GM10847 (cell line): Measurements from ENCODE around the gene PFKFB3.

Source experiments
- POLR2A ChIP-seq: IDR thresholded peaks from 2 replicates; pipeline ENCODE4 v1.6.1; 2011; ENCODE audit not compliant: insufficient read length; ENCODE audit errors: extremely low read depth

Gene PFKFB3

DNA sequence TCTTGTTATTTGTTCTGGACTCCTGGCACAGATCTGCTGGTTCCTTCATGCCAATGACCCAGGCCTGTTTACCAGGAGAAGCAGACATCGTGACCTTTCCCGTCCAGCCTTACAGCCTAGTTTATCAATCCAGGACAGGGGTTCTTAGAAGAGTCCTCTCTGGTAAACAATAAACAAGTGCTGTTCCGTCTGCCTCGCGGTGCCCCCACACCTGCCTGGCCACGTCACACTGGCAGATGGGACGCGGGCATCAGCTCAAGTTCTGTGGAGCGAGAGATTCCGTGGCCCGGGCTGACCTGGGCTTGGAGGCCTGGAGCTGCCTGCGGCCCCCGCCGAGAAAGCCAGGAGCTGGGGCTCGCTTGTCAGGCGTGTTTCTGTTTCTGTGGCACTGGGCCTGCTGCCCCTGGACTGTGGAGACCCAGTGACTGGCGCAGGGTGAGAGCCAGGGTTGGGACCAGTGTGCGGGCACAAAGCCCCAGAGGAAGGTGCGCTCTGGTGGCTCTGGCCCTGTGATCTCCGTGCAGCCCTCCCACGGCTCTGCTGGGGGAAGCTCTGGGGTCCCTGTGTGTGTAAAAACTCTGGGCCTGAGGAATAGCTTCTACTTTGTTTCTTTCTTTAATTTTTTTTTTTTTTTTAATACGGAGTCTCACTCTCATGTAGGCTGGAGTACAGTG, 28.4 kb upstream of the PFKFB3 start:
- TF ChIP-seq POLR2A: no peak

DNA sequence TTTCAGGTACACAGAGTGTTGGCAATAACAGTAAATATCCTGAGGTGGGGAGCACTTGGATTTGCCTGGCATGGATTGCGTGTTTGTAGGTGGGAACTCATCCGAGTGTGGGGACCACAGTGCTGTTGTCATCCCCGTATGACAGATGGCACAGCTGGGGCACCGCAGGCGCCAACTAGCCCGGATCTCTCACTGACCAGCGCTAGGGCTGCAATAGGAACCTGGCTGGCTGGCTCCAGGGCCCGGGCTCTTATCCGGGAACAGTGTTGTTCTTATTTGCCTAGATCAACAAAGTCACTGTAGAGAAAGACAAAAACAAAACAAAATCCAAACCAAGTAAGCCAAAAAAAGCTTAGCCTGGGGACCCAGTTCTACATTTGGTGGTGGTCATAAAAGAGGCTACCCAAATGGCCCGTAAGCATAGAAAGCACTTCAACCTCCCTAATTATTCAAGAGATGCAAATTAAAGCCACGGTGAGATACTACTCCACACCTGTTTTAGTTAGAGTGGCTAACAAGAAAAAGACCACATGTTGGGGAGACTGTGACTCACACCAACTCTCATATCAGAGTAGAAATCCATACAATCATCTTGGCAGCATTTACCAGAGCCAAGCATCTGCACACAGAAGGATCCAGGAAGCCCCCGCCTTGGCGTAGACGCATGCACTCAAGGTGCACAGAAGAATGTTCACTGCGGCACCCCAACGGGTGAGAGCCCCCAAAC, 27.2 kb upstream of the PFKFB3 start:
- no peak for TF ChIP-seq POLR2A

DNA sequence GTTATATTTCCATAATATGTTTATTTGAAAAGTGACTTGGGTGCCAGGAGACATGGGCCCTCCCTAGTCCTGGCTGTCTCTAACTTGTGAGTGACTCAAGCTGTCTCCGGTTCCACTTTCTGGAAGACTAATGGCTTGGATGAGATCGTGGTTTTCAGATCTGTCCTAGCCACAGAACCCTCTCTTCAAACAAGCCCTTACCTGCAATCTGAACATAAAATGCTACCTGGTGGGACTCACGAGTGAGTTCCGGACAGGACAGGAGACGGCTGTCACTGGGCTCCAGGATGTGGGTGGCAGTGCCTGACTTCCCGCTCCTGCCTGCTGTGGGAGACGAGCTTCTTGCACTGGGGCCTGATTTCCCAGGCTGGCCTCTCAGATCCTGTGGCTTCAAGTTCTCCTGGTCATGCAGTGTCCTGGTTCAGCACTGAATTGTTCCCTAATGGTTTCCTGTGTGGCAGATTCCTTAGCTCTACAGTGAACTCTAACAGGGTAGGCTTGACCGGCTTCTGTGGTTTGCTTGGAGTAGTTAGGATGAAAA, 26.0 kb upstream of the PFKFB3 start:
- TF ChIP-seq POLR2A: no peak

DNA sequence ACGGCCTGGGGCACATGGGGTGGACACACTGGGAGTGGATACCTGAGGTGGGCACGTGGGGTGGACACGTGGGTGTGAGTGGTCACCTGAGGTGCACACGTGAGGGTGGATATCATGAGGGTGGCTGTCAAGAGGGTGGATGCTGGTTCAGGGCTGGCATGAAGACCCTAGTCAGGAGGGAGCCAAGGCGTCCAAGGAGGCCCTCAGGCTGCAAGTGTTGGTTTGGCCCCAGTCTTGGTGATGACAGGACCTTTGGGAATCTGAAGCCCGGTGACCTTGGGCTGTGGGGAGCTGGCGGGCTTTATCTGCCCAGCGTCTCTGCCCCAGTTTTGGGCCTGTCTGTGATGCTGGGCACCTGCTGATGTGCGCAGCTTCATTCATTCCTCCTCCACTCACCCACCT, 24.9 kb upstream of the PFKFB3 start:
- TF ChIP-seq POLR2A: no peak

DNA sequence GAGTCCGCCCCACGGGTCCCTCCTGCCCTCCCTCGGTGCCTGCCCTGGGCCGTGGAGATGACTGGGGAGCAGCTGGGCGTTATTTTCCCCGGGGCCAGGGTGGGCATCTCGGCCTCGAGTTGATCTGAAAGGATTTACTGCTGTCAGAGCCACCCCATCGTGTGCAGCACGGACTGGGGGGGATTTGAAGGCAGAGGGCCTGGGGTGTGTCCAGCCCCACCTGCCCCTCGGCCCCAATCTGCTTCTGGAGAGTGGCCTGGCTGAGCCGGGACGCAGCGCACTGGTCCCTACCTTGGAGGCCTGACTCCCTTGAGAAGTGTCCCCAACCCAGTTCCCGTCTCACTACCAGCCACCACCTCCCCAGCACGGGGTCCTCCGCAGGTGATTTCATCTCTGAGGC, 24.2 kb upstream of the PFKFB3 start:
- no peak for TF ChIP-seq POLR2A

DNA sequence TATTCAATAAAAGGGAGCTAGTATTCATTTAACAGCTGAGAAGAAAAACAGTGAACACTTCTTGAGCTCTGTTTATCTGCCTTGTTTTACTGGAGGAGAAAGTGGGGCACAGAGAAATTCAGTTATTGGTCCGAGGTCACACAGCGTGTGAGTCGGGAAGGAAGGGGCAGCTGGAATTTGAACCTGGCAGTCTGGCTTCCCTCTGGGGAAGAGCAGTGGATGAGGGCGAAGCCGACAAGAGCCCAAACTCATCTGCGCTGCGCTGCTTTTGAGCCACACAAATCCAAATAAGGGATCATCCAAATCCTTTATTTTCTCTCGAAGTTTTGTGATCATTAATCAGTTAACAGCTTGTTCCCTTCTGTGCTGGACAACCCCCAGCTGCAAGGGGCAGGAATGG, 23.7 kb upstream of the PFKFB3 start:
- TF ChIP-seq POLR2A: no peak

DNA sequence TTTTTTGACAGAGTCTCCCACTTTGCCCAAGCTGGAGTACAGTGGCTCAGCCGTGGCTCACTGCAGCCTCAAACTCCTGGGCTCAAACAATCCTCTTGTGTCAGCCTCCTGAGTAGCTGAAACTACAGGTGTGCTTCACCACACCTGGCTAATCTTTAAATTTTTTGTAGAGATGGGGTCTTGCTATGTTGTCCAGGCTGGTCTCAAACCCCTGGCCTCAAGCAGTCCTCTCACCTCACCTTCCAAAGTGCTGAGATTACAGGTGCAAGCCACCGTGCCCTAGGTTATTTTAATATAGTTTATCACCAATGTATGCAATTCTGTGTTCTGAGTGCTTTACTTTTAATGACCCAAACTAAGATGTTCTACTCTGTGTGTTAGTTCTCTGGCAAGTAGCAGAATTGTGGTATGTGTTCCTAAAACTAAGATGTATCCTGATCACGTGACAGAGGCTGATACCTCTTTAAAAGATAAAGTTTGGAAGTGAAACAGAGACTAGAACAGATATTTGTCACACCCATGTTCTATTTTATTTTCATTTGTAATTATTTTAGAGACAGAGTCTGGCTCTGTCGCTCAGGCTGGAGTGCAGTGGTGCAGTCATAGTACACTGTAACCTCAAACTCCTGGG, 22.1 kb upstream of the PFKFB3 start:
- no peak for TF ChIP-seq POLR2A

DNA sequence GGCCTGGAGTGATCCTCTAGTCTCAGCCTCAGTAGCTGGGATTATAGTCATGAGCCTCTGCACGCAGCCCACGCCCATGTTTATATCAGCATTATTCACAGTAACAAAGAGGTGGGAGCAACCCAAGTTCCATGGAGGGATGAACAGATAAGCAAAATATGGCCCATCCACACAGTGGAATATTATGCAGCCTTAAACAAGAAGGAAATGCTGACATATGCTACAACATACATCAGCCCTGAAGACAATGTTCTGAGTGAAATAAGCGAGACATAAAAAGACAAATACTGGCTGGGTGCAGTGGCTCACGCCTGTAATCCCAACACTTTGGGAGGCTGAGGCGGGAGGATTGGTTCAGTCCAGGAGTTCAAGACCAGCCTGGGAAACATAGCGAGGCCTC, 21.5 kb upstream of the PFKFB3 start:
- no peak for TF ChIP-seq POLR2A

DNA sequence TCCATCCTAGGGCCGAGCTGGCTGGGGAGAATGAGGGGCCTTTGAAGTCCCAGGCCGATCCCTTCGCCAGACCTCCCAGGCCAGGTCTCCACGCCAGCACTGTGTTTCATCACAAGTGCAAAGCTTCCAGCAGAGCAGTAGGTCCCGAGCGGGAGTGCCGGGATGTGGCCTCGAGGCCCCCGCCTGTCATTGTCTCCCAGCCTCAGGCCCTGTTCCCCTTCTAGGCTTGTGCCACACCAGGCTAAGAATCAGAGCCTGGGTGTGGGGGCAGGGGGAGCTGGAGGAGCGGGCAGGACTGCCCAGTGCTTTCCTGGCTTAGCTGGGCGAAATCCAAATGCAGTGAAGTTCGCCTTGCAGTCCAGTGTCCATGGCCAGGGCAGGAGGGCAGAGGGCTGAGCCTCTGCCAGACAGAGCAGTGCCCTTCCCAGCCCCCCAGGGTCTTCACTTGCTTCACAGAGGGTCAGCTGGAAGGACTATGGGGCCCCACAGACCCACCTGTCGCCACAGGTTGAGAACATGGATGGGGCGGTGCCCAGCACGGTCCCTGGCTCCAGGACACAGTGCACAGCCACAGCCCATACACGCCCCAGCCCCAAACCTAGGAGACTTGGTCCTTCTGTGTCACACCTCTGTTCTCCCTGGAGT, 20.2 kb upstream of the PFKFB3 start:
- TF ChIP-seq POLR2A: no peak

DNA sequence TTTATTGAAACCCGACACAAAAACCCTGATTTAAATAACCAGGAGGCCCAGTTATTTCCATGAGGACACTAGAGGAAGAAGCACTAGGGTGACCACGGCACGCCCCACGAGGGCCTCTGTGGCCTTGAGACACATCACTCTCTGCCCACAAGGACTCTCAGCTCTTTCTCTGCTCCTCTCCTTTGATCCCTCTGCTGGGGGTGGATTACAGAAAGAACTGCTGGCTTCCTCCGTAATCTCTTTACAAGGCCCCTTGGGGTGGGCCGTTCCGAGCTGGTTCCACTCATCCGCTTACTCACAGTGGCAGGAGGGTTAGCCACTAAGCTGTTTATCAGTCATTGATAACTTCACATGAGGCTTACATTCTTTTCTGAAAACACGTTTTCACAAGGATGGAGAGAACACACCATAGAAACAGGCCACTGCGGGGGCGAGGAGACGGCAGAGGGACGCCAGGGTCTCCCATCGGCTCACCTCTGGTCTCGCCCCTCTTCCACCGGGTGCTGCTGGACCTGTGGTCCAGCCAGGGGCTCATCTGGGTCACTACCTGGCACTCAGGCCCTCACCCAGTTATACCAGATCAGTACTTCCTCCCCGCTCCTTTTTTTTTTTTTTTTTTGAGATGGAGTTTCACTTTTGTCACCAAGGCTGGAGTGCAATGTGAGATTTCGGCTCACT, 17.6 kb upstream of the PFKFB3 start:
- no peak for TF ChIP-seq POLR2A

DNA sequence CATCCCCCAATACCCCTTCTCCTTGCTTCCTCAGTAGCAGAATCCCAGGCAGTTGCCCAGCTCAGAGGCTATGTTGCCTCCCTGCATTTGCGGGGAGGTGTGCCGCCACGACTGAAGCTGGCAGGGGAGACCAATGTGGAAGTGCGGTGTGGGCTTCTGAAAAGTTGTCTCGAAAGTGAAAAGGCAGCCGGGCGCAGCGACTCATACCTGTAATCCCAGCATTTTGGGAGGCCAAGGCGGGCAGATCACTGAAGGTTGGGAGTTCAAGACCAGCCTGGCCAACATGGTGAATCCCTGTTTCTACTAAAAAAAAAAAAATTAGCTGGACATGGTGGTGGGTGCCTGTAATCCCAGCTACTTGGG, 15.9 kb upstream of the PFKFB3 start:
- TF ChIP-seq POLR2A: no peak

DNA sequence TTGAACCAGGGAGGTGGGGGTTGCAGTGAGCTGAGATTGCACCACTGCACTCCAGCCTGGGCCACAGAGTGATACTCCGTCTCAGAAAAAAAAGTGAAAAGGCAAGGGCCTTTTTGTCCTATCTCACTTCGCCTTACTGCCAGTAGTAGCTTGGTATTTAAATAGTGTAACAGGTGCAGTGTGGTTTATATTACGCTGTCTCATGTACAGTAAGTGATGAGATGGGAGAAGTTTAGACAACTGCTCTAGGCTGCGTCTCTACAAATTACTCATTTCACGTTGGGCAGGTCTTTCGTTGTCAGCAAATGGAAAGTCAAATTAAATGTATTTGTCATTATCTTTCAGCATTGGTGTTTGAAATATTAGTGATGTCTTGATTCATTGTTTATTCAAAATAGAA, 15.5 kb upstream of the PFKFB3 start:
- no peak for TF ChIP-seq POLR2A

DNA sequence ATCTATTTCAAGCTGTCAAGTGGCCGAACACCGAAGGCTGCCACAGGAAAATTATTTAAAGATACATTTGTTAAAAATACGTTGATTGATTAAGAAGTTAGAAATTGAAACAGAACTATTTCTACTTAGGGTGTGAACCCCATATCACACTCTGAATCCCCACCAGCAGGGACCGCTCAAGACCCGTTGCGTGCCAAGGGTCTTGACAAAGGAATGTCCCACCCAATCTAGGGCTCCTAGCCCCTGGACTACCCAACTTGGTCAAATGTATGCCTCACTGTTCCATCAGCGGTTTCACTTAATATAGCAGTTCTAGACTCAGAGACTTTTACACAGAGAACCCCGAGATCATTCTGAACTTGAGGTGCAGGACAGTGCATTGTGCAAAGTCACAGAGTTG, 11.6 kb upstream of the PFKFB3 start:
- TF ChIP-seq POLR2A: no peak

DNA sequence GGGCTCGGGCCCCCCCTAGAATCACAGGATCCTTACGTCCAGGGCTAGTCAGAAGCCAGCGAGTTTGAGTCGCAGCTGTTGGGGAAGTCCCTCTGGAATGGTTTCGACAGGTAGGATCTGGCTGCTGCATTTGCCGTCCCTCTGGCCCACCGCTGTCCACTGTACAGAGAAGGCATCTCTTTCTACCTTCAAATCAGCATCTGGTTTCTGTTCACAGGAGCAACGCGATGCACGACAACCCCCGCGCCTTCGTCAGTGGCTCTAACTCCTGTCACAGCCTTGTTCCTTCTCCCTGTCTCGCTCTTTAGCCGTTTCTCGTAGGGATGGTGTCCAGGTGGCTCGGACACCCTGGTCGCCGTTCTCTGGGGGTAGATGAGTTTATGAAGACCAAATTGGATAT, 11.2 kb upstream of the PFKFB3 start:
- TF ChIP-seq POLR2A: no peak

DNA sequence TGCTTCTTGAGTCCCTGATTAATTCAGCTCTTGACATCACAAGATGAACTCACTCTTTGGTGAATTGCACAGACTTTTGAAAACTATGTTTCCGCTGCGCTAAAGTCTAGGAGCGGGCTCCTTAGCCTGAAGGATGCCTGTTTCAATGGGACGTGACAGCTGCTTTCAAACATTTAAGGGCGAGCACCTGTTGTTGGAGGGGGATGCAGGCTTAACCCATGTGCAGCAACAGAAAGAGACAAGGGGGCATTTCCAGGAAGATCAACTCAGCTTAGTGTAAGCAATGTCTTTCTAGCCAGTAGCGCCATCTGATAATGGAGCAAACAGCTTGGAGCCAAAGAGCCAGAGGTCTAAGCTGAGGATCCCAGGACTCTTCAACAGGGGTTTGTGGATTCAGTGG, 8.4 kb upstream of the PFKFB3 start:
- no peak for TF ChIP-seq POLR2A

DNA sequence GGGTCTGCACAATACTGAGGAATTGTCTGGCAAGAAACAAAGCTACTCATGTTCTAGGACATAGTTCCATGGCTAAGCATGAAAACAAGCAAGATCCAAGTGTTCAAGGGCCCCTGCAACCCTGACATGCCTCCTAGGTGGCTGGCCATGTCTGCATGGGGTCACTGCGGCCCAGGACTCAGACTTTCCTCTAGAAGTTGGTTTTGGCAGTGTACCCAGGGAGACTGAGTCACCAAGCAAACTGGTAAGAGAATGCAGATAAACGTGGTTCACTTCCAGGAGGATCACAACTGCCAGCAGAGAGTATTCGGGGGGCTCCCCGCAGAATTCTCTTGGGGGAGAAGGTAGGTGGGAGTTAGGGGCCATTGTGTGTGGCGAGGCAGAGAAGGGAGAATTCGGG, 7.4 kb upstream of the PFKFB3 start:
- TF ChIP-seq POLR2A: no peak

DNA sequence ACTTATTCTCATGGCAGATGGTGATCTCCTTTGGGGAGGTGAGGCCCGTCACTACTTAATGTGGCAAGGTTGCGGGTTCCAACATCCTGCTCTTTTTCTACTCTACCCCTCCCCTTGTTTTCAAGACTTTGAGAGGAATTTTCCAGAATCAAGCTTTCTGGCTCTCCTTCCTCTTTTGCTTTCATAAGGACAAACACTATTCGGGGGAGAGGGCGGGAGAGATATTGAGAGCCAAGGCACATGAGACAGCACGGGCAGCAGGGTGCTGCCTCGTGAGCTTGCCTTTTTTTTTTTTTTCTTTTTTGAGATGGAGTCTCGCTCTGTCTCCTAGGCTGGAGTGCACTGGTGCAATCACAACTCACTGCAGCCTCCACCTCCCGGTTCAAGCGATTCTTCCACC, 6.9 kb upstream of the PFKFB3 start:
- no peak for TF ChIP-seq POLR2A
